Fibroblast of skin of abdomen (primary cell): ENCODE measurements around the gene PRELID2.
"Not testable (repeated sequence)": the region's sequence is repeated elsewhere in the genome, so short reads cannot be mapped to it uniquely, and the experiment has no call there.

Experiments used
- DNase-seq: peaks from one replicate; pipeline ENCODE4 v3.0.0-alpha.2; 2013

PRELID2 gene

DNA sequence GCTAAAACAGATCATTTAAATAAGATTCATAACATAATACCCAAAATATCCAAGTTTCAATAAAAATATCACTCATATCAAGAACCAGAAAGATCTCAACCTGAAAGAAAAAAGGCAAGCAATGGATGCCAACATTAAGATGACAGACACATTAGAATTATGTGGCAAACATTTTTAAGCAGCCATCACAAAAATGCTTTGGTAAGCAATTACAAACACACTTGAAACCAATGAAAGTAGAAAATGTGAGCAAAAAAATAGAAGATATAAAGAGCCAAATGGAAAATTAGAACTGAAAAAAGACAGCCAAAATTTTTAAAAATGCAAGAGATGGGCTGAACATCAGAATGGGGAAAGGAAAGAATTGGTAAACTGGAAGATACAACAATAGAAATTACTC is 96.9 kb downstream of the PRELID2 start:
- DNase-seq, result no peak

- no peak for DNase-seq
Observed at GRCh38 chr5:145737578-145737977, 97.6 kb downstream of the PRELID2 start.

- not testable (repeated sequence) for DNase-seq
Observed at GRCh38 chr5:145729956-145730355, 105.2 kb downstream of the PRELID2 start.

DNA sequence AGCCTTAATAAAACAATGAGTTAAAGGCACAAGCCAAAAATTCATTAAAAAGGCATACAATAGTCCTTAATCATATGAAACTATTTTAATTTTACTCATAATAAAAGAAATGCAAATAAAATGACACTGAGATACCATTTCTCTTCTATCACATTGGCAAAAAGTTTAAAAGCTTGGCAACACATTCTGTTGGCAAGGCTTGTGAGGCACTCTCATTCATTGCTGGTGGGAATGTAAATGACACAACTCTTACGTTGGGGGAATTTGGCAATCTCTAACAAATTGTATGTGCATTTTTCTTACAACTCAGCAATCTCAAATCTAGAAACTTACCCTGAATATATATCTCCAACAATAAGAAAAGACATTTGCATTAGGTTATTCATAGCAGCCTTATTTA is 111.6 kb downstream of the PRELID2 start:
- no peak for DNase-seq

- peak; percentile 33 for DNase-seq
Observed at GRCh38 chr5:145718956-145719355, 116.2 kb downstream of the PRELID2 start.

DNA sequence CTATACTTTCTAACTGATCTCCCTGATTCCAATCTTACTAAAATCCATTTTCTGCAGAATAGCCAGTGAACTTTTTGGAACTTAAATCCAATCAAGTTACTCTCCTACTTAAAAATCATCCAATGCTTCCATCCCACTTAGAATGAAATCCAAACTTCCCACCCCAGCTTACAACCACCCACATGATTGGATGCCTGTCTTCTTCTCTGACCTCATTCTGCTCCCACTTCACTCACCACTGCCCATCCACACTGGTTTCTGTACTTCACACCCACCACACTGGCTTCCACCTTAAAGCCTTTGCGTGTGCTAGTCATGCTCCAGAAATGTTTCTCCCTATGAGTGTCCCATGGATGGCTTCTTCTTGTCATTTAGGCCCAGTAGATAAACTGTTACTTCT is 119.7 kb downstream of the PRELID2 start:
- DNase-seq, result no peak

- no peak for DNase-seq
Observed at GRCh38 chr5:145712245-145712644, 122.9 kb downstream of the PRELID2 start.

DNA sequence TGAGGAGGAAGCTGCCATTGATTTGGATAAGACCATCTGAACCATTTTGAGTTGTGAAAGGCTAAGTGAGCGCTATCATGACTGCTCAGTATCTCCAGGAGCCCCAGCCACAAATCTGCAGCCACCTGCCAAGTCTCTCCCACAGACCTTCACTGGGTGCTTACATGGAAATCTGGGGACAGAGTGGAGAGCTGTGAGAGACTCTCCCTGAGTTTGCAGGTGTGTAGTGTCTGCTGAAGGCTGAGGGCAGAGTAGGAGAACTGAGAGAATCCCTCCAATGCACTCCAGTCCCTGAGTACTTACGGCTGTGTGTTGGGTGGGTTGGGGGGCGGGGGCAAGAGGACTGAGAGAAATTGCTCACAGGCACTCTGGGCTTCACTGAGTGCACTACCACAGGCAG is 123.7 kb downstream of the PRELID2 start:
- no peak for DNase-seq
